ENCODE results near the gene DHRS3.
A peak's percentile ranks its signal among the peaks of the same experiment; 100 is the strongest.
"Not testable (repeated sequence)": the region's sequence is repeated elsewhere in the genome, so short reads cannot be mapped to it uniquely, and the experiment has no call there.

Gene DHRS3, protein sequence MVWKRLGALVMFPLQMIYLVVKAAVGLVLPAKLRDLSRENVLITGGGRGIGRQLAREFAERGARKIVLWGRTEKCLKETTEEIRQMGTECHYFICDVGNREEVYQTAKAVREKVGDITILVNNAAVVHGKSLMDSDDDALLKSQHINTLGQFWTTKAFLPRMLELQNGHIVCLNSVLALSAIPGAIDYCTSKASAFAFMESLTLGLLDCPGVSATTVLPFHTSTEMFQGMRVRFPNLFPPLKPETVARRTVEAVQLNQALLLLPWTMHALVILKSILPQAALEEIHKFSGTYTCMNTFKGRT

GRCh38 chr1:12617901-12618660 is at the start of gene DHRS3:
TSS of gene DHRS3 (minus strand) at chr1:12618210. CDS start at chr1:12617348, 862 bp downstream.
- DNase-seq: peak in 1 of 2 donors; percentile 21

GRCh38 chr1:12666141-12666735 is 48.2 kb upstream of the DHRS3 start:
- no peak for DNase-seq

DNA sequence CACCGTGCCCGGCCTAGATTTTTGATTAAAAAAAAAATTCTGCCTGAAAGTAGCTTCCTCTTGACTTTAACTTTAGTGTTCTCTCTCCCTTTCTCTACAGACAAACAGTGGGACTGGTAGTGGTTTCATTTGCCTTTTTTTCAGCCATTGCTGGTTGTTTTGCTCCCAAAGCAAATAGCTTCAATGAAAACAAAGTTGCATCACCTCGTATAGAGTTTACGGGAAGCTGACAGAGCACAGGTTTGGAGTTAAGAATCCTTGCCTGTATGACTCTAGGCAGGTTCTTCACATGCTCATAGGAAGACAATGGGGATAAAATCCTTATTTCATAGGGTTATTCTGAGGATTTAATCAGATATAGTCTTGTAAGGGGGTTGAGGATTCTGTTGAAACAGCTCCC is 47.5 kb upstream of the DHRS3 start:
- no peak for DNase-seq

GRCh38 chr1:12662556-12662955 is 44.5 kb upstream of the DHRS3 start:
- DNase-seq: no peak

DNA sequence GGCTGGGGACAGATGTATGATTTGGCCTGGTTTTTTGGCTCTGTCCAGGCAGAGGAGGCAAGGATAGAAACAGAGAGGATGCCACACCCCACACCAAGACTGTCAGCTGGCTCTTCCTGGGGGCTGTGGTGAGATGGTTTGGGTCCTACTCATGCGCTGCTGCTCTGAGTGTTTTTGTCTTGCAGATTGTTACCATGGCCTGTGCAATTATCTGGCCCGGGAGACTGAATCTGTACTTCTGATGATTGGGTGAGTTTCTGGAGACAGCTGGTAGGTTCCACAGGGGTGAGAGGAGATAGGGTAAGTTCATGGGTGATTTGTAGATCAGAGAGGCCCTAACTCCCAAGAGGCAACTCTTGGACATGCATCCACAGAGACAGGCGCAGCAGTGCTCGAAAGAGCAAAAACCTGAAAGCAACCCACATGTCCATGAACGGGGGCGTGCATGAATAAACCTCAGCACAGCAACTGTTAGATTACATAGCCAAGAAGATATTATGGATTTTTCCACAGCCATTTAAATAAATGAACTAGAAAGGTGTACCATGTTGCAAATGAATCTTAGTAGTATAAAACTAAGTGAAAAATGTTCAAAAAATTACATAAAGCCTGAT is 43.7 kb upstream of the DHRS3 start:
- no peak for DNase-seq

DNA sequence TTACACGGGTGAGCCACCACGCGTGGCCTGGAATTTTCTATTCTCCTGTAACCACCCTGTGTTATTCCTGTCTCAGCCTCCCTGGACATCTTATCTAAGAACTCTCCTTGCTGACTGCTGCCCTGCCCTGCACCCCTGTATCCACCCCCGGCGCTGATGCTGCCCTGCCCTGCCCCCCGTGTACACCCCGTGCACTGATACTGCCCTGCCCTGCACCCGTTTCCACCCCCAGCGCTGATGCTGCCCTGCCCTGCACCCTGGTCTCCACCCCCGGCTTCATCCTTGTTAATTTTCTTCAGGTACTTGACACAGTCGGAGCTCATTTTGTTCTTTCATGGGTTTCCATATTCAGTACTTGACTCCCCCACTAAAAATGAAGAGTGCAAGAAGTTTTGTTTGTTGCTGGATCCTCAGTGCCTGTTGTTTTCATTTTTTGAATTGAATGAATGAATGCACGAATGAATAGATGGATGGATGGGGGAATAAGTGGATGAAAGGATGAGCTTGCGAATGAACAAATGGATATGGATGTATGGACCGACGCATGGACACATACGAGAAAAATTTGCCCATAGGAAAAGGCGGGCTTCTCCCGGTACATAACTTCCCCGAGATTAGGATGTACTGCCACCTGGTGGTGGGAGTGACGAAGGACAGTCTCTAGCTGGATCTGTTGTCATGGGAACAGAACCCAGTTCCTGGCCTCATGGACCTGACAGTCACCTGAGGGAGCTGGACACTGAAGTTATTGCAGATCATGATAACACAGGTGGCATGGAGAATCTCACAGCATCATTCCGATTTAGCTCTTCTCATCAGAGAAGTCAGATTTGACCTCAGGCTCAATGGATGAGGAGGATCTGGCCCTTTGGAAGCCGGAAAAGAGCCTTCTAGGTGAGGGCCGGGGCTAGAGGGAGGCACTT is 40.8 kb upstream of the DHRS3 start:
- DNase-seq: peak; percentile 30 to 37

- not testable (repeated sequence) for DNase-seq
Observed at GRCh38 chr1:12657885-12658512, 40.0 kb upstream of the DHRS3 start.

- no peak for DNase-seq
Observed at GRCh38 chr1:12657060-12657884, 39.3 kb upstream of the DHRS3 start.

- no peak for DNase-seq
Observed at GRCh38 chr1:12656575-12656974, 38.6 kb upstream of the DHRS3 start.

DNA sequence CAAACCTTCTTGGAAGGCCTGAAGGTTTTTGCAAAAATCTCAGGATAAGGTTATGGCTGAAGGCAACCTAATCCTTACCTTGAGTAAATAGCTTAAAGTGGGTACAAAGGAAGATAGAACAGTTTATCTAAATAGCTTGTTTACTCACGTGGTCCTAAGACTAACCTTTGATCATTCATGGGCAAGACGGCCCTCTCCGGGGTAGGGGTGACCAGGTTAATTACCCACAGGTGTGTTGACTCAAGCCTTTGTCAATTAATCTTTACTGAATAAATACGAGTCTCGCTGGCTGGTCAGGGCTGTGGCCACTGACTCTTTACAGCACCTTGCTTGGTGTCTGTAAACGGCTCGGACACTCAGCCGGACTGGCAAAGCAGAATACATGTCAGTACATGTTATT is 36.6 kb upstream of the DHRS3 start:
- DNase-seq: no peak

GRCh38 chr1:12654004-12654567 is 36.1 kb upstream of the DHRS3 start:
- no peak for DNase-seq

DNA sequence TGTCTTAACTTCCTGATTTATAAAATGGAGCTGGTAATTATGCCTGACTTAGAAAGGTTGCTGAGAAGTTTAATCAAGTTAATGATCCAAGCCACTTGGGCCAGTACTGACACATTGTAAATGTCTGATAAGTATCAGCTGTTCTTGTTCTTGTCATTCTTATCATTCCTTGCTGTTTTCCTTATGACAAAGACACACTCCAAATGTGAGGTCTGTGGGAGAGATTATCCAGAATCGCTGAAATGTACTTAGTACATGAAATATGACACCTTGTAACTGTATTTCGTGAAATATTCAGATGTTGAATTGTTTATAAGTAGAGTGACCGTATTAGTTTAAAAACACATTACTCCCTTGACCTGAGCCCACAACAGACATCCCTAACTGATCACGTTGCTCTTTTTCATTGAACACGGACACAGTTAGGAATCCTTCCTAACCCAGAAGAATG is 32.0 kb upstream of the DHRS3 start:
- DNase-seq: no peak

DNA sequence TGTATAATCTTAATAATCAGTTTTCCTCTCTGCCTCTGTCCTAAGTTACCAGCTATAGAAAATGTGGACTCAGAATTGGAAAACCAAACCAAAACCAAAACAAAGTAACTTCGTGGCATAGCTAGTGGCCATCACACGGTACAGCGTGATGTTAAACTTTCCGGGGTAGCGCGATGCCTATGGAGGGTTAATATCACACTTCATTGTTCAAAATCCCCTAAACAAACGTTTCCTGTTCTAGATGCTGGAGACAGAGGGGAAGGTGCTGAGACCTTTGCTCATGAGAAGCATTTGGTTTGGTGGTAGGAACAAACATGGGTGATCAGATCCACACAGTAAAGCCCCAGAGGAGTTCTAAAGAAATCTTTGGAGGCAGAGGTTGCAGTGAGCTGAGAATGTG is 30.7 kb upstream of the DHRS3 start:
- no peak for DNase-seq

- DNase-seq: not testable (repeated sequence)
Observed at GRCh38 chr1:12645401-12645800, 27.4 kb upstream of the DHRS3 start.

DNA sequence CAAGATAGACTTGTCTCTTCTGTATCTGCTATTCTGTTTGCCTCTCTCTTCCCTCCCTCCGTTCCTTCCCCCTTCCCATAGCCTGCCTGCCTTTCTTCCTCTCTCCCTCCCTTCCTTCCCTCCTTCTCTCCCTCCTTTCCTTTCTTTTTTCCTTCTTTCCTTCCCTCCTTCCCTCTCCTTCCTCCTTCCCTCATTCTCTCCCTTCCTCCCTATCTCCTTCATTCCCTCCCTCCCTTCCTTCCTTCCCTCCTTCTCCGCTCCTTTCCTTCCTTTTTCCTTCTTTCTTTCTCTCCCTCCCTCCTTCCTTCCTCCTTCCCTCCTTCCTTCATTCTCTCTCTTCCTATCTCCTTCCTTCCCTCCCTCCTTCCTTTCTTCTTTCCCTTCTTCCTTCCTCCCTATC is 26.8 kb upstream of the DHRS3 start:
- no peak for DNase-seq

GRCh38 chr1:12644237-12644636 is 26.2 kb upstream of the DHRS3 start:
- no peak for DNase-seq

- no peak for DNase-seq
Observed at GRCh38 chr1:12643785-12644184, 25.8 kb upstream of the DHRS3 start, which contains the start of gene AADACL4. TSS of gene AADACL4 (plus strand) at chr1:12644085. CDS start at chr1:12644547, 462 bp downstream.

- no peak for DNase-seq
Observed at GRCh38 chr1:12643079-12643478, 25.1 kb upstream of the DHRS3 start.

- DNase-seq: no peak
Observed at GRCh38 chr1:12640958-12641272, 22.9 kb upstream of the DHRS3 start.

- DNase-seq: no peak
Observed at GRCh38 chr1:12640237-12640957, 22.4 kb upstream of the DHRS3 start.

All from bone marrow (tissue), 2 donors.